Calu3 (cell line): ENCODE results near the gene SERPINE1. TPM values are rescaled to one million over a fixed set of nuclear protein-coding genes. Genes with fewer than 3 reads are reported as not detected.

Experiments used
- BruUV-seq: library from RNA; stranded (reverse); fragments of 400-500 nt; replicated peaks from 2 replicates; lab custom pipeline; 2021; lab: Mats Ljungman, UMichigan
- CTCF ChIA-PET: fragments of 300-600 bp; sonication (Branson Sonifier 250); formaldehyde crosslinking; loops from one replicate; lab custom pipeline; 2022; ENCODE audit warnings: antibody characterized with exemption; lab: Charles Lee
- DNase-seq: peaks from one replicate; pipeline ENCODE4 v3.0.0; 2022
- H3K27ac Mint-ChIP-seq: one replicate; pipeline ENCODE4 v1.8.0; 2022; ENCODE audit warnings: mixed read lengths; ENCODE audit not compliant: unreplicated experiment
- H3K27me3 Mint-ChIP-seq: one replicate; pipeline ENCODE4 v1.8.0; 2022; ENCODE audit warnings: mixed read lengths; ENCODE audit not compliant: unreplicated experiment
- H3K36me3 Mint-ChIP-seq: one replicate; pipeline ENCODE4 v1.8.0; 2022; ENCODE audit warnings: mild to moderate bottlenecking, moderate library complexity, mixed read lengths; ENCODE audit not compliant: insufficient read depth, unreplicated experiment
- H3K4me1 Mint-ChIP-seq: one replicate; pipeline ENCODE4 v1.8.0; 2022; ENCODE audit warnings: mild to moderate bottlenecking, low read depth, mixed read lengths; ENCODE audit not compliant: unreplicated experiment
- H3K4me3 Mint-ChIP-seq: one replicate; pipeline ENCODE4 v1.8.0; 2022; ENCODE audit warnings: mild to moderate bottlenecking, low read depth, moderate library complexity, mixed read lengths; ENCODE audit not compliant: unreplicated experiment
- H3K9me3 Mint-ChIP-seq: one replicate; pipeline ENCODE4 v1.8.0; 2022; ENCODE audit warnings: low read depth, mixed read lengths; ENCODE audit not compliant: unreplicated experiment
- CTCF ChIP-seq: fragments of 200-600 bp; IDR thresholded peaks from one replicate; pipeline ENCODE4 v1.8.0; 2022; ENCODE audit warnings: antibody characterized with exemption; ENCODE audit not compliant: unreplicated experiment
- intact Hi-C: fragments of 100-400 bp; cut with micrococcal nuclease; formaldehyde crosslinking; loops from one replicate; pipeline ENCODE4 v1.10.0; 2022; ENCODE audit not compliant: unreplicated experiment
- total RNA-seq: library from RNA; stranded (reverse); gene quantifications from 2 replicates; pipeline ENCODE4 v1.2.3, GENCODE V29; 2022

The SERPINE1 gene
- total RNA-seq, 1 experiment from 2014 or later, result 1.1 TPM

- Mint-ChIP-seq H3K36me3 (peaks cover 26% of the 10 kb centered on the region), H3K27me3 (peaks cover 100% of the 10 kb centered on the region), H3K9me3 (no peaks in the 10 kb centered on the region), H3K4me3 (no peak overlapping the region), H3K4me1 (peaks cover 37% of the 10 kb centered on the region), H3K27ac (no peak overlapping the region)
- no peak for DNase-seq
- BruUV-seq, result no TSS peak
- CTCF ChIA-PET, result no interaction called here
- intact Hi-C loops, result no loop called here
- TF ChIP-seq CTCF, result no peak
Observed at GRCh38 chr7:101171442-101171837, 44.5 kb downstream of the SERPINE1 start.

- intact Hi-C loops, result no loop called here
- peaks cover 100% of the 10 kb centered on the region for H3K27me3 Mint-ChIP-seq
- no peak overlapping the region for H3K27ac Mint-ChIP-seq
- peaks cover 33% of the 10 kb centered on the region for H3K4me1 Mint-ChIP-seq
- H3K36me3 Mint-ChIP-seq, result peaks cover 20% of the 10 kb centered on the region
- DNase-seq, result no peak
- peak overlapping the region; percentile 61 for H3K4me3 Mint-ChIP-seq
- no TSS peak for BruUV-seq
- no peaks in the 10 kb centered on the region for H3K9me3 Mint-ChIP-seq
- no peak for TF ChIP-seq CTCF
- CTCF ChIA-PET, result interaction anchor here (1.5 kb wide), 1 partner anchor 20 kb away, joined by 5 read pairs; no protein-coding TSS in a partner anchor
Observed at GRCh38 chr7:101172005-101172853, 45.3 kb downstream of the SERPINE1 start.

GRCh38 chr7:101172854-101173751, 46.2 kb downstream of the SERPINE1 start:
- no TSS peak for BruUV-seq
- CTCF ChIA-PET, result interaction anchor here (0.6 to 1.5 kb wide), 5 partner anchors 19 to 190 kb away, joined by 3 to 5 read pairs (median 3); partner anchors contain the start of gene COL26A1
- H3K36me3 Mint-ChIP-seq, result peaks cover 17% of the 10 kb centered on the region
- peak overlapping the region; percentile 61 for H3K4me3 Mint-ChIP-seq
- intact Hi-C loops, result no loop called here
- peaks cover 100% of the 10 kb centered on the region for H3K27me3 Mint-ChIP-seq
- DNase-seq, result peak; percentile 86
- no peak for TF ChIP-seq CTCF
- H3K9me3 Mint-ChIP-seq, result no peaks in the 10 kb centered on the region
- peaks cover 25% of the 10 kb centered on the region for H3K4me1 Mint-ChIP-seq
- H3K27ac Mint-ChIP-seq, result peak overlapping the region; percentile 0

GRCh38 chr7:101173752-101174244, 46.9 kb downstream of the SERPINE1 start:
- Mint-ChIP-seq H3K36me3 (peaks cover 12% of the 10 kb centered on the region), H3K4me1 (peaks cover 18% of the 10 kb centered on the region), H3K27ac (peak overlapping the region; percentile 0), H3K9me3 (no peaks in the 10 kb centered on the region), H3K4me3 (peak overlapping the region; percentile 61), H3K27me3 (peaks cover 100% of the 10 kb centered on the region)
- no peak for TF ChIP-seq CTCF
- CTCF ChIA-PET, result interaction anchor here (0.6 to 1.5 kb wide), 5 partner anchors 19 to 189 kb away, joined by 3 to 5 read pairs (median 3); partner anchors contain the start of gene COL26A1
- BruUV-seq, result no TSS peak
- peak; percentile 63 for DNase-seq
- intact Hi-C loops, result no loop called here
